ENCODE data around the gene PLXND1. TPM values are rescaled to one million over a fixed set of nuclear protein-coding genes. Genes with fewer than 3 reads are reported as not detected.
A peak's percentile ranks its signal among the peaks of the same experiment; 100 is the strongest.

The PLXND1 gene
- total RNA-seq, 3 donors from 2014 or later (not counting 1 experiment from before 2014, with no cell fraction given) = 135 to 214 (median 189) TPM

GRCh38 chr3:129605203-129605921, 1.1 kb downstream of the PLXND1 start:
- Mint-ChIP-seq H3K4me3 (peak overlapping the region; percentile 99), H3K4me1 (peaks cover 63 to 66% of the 10 kb centered on the region in 2 donors), H3K9me3 (no peaks in the 10 kb centered on the region), H3K27ac (peak overlapping the region; percentile 80 to 85), H3K36me3 (no peaks in the 10 kb centered on the region), H3K27me3 (ENCODE audit: low read depth in 2 of 2) (peaks cover 0 to 16% of the 10 kb centered on the region in 2 donors)
- WGBS (ENCODE audit: insufficient coverage) = 1% methylated on average over 98 of the region's 98 CpGs
- Histone ChIP-seq H3K4me1 (ENCODE audit: control insufficient read depth, insufficient read depth, low read length) (peaks cover 66% of the 10 kb centered on the region), H3K9me3 (ENCODE audit: control insufficient read depth, insufficient read depth, low read length) (no peaks in the 10 kb centered on the region), H3K36me3 (ENCODE audit: control insufficient read depth, insufficient read depth, low read length) (no peaks in the 10 kb centered on the region), H3K4me3 (ENCODE audit: low read length) (peak overlapping the region; percentile 31), H3K27ac (ENCODE audit: low read length) (no peak overlapping the region), H3K27me3 (ENCODE audit: control insufficient read depth, insufficient read depth, low read length) (peaks cover 2% of the 10 kb centered on the region)
- peak; percentile 54 to 57 (median 55) for ATAC-seq
- peak; percentile 42 to 74 for DNase-seq
- intact Hi-C loops (cut with micrococcal nuclease) = no loop called here
- no peak for TF ChIP-seq CTCF (IDR thresholded peaks at IDR 0.05)

- Mint-ChIP-seq H3K4me3 (peak overlapping the region; percentile 79), H3K27ac (no peak overlapping the region), H3K4me1 (peaks cover 65 to 67% of the 10 kb centered on the region in 2 donors), H3K9me3 (no peaks in the 10 kb centered on the region), H3K27me3 (ENCODE audit: low read depth in 2 of 2) (peaks cover 0 to 16% of the 10 kb centered on the region in 2 donors), H3K36me3 (no peaks in the 10 kb centered on the region)
- Histone ChIP-seq H3K36me3 (ENCODE audit: control insufficient read depth, insufficient read depth, low read length) (no peaks in the 10 kb centered on the region), H3K27me3 (ENCODE audit: control insufficient read depth, insufficient read depth, low read length) (peaks cover 2% of the 10 kb centered on the region), H3K4me3 (ENCODE audit: low read length) (peak overlapping the region; percentile 31), H3K27ac (ENCODE audit: low read length) (no peak overlapping the region), H3K9me3 (ENCODE audit: control insufficient read depth, insufficient read depth, low read length) (no peaks in the 10 kb centered on the region), H3K4me1 (ENCODE audit: control insufficient read depth, insufficient read depth, low read length) (peaks cover 72% of the 10 kb centered on the region)
- intact Hi-C loops (cut with micrococcal nuclease) = no loop called here
- TF ChIP-seq CTCF (IDR thresholded peaks at IDR 0.05) = no peak
- WGBS (ENCODE audit: insufficient coverage) = 56% methylated on average over 12 of the region's 12 CpGs
- no peak for ATAC-seq
- peak in 1 of 2 donors; percentile 20 for DNase-seq
Measured at GRCh38 chr3:129604767-129605166, 1.7 kb downstream of the PLXND1 start.

- intact Hi-C loops (cut with micrococcal nuclease) = no loop called here
- peaks cover 2% of the 10 kb centered on the region for H3K27me3 ChIP-seq (ENCODE audit: control insufficient read depth, insufficient read depth, low read length)
- Mint-ChIP-seq H3K4me1 (peaks cover 64 to 73% of the 10 kb centered on the region in 2 donors), H3K27me3 (ENCODE audit: low read depth in 2 of 2) (peaks cover 0 to 16% of the 10 kb centered on the region in 2 donors), H3K36me3 (no peaks in the 10 kb centered on the region), H3K9me3 (no peaks in the 10 kb centered on the region), H3K27ac (no peak overlapping the region), H3K4me3 (peak overlapping the region; percentile 79)
- no peak overlapping the region for H3K27ac ChIP-seq (ENCODE audit: low read length)
- H3K36me3 ChIP-seq (ENCODE audit: control insufficient read depth, insufficient read depth, low read length) = no peaks in the 10 kb centered on the region
- H3K9me3 ChIP-seq (ENCODE audit: control insufficient read depth, insufficient read depth, low read length) = no peaks in the 10 kb centered on the region
- peak overlapping the region; percentile 31 for H3K4me3 ChIP-seq (ENCODE audit: low read length)
- H3K4me1 ChIP-seq (ENCODE audit: control insufficient read depth, insufficient read depth, low read length) = peaks cover 77% of the 10 kb centered on the region
- DNase-seq (no peak), ATAC-seq (no peak)
- 85% methylated on average over 8 of the region's 8 CpGs for WGBS (ENCODE audit: insufficient coverage)
- TF ChIP-seq CTCF (IDR thresholded peaks at IDR 0.05) = no peak
Measured at GRCh38 chr3:129603991-129604749, 2.3 kb downstream of the PLXND1 start.
